Measurements from ENCODE around the gene CCDC136.

The CCDC136 gene

GRCh38 chr7:128846781-128847444, 55.1 kb downstream of the CCDC136 start:
- no peak for DNase-seq

GRCh38 chr7:128847721-128848211, 56.0 kb downstream of the CCDC136 start:
- no peak for DNase-seq

- DNase-seq, result no peak
Measured at GRCh38 chr7:128848289-128849155, 56.8 kb downstream of the CCDC136 start.

GRCh38 chr7:128849156-128849515, 57.4 kb downstream of the CCDC136 start:
- no peak for DNase-seq

- no peak for DNase-seq
Measured at GRCh38 chr7:128849804-128850490, 58.2 kb downstream of the CCDC136 start.

- no peak for DNase-seq
Measured at GRCh38 chr7:128852537-128853254, 60.9 kb downstream of the CCDC136 start.

- DNase-seq, result no peak
Measured at GRCh38 chr7:128853799-128854198, 62.0 kb downstream of the CCDC136 start.

GRCh38 chr7:128854396-128854795, 62.6 kb downstream of the CCDC136 start:
- DNase-seq, result no peak

GRCh38 chr7:128855559-128855958, 63.8 kb downstream of the CCDC136 start:
- no peak for DNase-seq

- DNase-seq, result no peak
Measured at GRCh38 chr7:128856001-128856718, 64.4 kb downstream of the CCDC136 start.

- DNase-seq, result no peak
Measured at GRCh38 chr7:128858380-128859231, 66.8 kb downstream of the CCDC136 start.

- DNase-seq, result no peak
Measured at GRCh38 chr7:128859232-128860157, 67.7 kb downstream of the CCDC136 start.

GRCh38 chr7:128860158-128861073, 68.6 kb downstream of the CCDC136 start:
- no peak for DNase-seq

- no peak for DNase-seq
Measured at GRCh38 chr7:128861957-128862570, 70.3 kb downstream of the CCDC136 start.

GRCh38 chr7:128862571-128863432, 71.0 kb downstream of the CCDC136 start, which contains the start of gene ATP6V1F:
ATP6V1F (plus strand) TSS chr7:128862856; CDS start chr7:128862905, 49 bp downstream.
- DNase-seq, result peak; percentile 98

GRCh38 chr7:128863433-128863989, 71.7 kb downstream of the CCDC136 start:
- DNase-seq, result peak; percentile 56

- no peak for DNase-seq
Measured at GRCh38 chr7:128865303-128865702, 73.5 kb downstream of the CCDC136 start.
